NCI-H128 (cell line): ENCODE data around the gene ANKRD36.
"Not testable (repeated sequence)": the region's sequence is repeated elsewhere in the genome, so short reads cannot be mapped to it uniquely, and the experiment has no call there.

ENCODE experiments used
- DNase-seq: peaks from one replicate; lab custom pipeline; 2025; ENCODE audit not compliant: unreplicated experiment; lab: John Stamatoyannopoulos, UW

Gene ANKRD36

DNA sequence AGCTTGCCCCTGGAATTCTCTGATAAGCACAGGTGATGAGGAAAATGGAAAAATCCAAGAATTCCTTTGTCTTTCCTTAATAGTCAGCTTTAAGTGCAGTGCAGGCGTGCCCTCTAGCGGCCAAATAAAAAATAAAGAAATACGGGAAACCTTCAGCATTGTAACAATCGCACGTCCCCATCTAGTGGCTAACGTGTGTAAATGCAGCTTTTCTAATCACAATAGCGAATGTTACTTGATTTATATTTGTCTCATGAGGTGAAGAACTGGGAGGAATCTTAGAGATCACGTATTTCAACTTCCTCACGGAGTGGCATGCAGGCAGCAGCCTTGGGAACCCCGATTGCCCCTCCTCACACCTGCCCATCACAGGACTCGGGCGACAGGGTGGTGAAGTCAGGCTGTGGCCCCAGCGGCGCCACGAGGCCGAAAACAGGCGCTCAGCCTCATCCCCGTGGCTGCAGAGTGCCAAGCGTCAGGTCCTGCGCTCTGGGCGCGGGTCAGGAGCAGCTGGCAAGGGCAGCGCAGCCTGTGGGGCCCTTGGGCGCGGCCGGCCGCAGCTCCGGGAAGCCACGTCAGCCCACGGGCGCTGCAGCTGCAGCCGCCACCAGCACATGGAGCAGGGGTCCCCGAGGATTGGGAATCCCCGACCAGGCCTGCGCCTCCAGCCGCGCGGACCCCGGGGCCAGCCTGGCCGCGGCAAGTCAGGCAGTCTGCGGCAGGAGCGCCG, 468 bp upstream of the ANKRD36 start:
- not testable (repeated sequence) for DNase-seq

DNA sequence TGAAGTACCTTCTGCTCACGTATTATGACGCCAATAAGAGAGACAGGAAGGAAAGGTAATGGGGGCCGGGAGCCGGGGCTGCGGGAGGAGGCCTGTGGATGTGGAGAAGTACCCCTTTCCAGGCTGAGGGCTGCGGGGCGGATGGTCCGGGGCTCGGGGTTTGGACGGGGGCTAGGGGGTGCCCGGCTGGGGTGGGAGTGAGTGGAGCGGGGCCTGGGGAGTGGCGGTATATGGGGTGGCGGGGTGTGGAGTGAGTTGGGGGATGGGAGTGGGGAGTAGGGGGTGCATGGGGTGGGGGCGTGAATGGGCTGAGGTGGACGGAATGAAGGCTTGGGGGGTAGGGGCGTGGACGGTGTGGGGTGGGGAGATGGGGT, 916 bp downstream of the ANKRD36 start:
- not testable (repeated sequence) for DNase-seq

DNA sequence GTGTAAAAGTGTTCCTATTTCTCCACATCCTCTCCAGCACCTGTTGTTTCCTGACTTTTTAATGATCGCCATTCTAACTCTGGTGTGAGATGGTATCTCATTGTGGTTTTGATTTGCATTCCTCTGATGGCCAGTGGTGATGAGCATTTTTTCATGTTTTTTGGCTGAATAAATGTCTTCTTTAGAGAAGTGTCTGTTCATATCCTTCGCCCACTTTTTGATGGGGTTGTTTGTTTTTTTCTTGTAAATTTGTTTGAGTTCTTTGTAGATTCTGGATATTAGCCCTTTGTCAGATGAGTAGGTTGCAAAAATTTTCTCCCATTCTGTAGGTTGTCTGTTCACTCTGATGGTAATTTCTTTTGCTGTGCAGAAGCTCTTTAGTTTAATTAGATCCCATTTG, 16.1 kb downstream of the ANKRD36 start:
- not testable (repeated sequence) for DNase-seq

DNA sequence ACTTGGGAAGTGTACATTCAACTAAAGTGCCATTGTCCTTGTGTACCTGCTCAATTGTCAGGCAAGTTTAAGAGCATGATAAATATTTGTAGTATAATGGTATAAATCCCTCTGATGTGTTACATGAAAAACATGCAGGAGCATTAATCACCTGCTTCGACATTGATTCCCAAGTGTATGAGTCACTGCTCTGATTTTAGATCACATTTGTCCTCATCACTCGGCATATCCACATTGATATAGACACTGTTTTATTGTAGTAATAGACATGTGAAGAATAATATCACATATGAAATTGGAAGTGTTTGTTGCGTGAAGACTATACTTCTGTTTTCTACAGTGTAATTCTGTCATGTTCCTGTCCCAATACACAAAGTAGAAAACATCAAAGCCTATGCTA, 31.1 kb downstream of the ANKRD36 start:
- DNase-seq = not testable (repeated sequence)

DNA sequence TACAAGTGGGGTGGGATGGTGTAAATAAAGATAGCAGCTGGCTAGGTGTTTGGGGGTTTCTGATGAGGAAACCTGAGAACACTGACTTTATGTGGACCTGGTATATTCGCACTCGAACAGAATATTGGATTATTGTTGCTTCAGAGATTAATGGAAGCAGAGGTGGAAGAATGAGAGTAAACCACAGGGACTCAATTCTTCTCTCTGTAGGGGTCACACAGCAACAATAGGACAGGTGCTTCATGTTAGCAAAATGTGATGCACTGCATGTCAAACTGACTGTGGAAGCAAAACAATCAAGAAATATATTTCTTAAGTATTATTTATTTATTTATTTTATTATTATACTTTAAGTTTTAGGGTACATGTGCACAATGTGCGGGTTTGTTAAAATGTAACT, 53.6 kb downstream of the ANKRD36 start:
- DNase-seq = not testable (repeated sequence)

DNA sequence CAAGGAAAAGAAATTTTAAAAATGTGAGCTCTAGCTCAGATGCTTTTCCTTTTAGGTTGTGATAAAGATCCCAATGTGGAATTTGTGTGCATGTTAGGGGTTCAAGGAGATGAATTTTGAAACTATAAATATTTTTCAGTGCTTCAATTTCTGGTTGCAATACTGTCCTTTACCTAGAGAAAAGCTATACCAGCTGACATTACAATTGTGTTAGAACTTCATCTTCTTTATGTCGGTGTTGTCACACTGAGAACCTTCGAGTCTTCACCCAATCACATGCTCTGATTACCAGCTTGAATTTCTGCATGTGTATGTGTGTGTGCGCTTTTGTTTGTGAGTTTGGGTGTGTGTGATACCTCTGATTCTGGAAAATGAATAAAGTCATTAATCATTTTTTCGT, 55.0 kb downstream of the ANKRD36 start:
- not testable (repeated sequence) for DNase-seq

DNA sequence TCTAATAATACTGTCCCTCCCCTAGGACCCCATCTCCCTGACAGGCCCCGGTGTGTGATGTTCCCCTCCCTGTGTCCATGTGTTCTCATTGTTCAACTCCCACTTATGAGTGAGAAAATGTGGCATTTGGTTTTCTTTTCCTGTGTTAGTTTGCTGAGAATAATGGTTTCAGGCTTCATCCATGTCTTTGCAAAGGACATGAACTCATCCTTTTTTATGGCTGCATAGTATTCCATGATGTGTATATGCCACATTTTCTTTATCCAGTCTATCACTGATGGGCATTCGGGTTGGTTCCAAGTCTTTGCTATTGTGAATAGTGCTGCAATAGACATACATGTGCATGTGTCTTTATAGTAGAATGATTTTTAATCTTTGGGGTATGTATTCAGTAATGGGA, 55.6 kb downstream of the ANKRD36 start:
- DNase-seq = not testable (repeated sequence)

DNA sequence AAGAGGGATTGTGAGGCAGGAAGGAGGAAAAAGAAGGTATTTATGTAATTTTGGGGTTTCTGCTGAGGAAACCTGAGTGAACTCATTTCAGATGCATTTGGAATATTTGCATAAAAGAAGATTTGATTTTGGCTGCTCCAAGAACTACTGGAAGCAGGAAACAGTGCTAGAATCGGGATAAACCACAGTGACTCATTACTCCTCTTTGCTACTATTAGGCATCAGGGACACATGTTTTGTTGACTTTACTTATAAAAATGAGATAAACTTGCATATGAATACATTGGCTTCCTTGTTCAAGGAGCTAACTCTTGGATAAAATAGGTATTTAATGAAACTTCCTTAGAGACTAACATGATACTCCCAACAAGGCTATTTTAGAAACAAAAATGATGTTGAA, 67.4 kb downstream of the ANKRD36 start:
- not testable (repeated sequence) for DNase-seq

DNA sequence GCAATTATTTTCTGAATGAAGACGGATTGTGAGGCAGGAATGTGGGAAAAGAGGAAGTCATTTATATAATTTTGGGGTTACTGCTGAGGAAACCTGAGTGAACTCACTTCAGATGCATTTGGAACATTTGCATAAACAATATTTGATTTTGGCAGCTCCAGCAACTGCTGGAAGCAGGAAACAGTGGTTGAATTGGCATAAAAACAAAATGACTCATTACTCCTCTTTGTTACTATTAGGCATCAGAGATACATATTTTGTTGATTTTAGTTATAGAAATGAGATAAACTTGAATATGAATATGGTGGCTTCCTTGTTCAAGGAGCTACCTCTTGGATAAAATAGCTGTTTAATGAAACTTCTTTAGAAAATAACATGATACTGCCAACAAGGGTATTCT, 82.4 kb downstream of the ANKRD36 start:
- not testable (repeated sequence) for DNase-seq

DNA sequence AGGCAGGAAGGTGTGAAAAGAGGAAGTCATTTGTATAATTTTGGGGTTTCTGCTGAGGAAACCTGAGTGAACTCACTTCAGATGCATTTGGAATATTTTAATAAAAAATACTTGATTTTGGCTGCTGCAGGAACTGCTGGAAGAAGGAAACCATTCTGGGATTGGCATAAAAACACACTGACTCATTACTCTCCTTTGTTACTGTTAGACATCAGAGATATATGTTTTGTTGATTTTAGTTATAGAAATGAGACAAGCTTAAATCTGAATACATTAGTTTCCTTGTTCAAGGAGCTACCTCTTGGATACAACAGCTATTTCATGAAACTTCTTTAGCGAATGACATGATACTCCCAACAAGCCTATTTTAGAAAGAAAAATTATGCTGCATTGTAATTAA, 84.3 kb downstream of the ANKRD36 start:
- not testable (repeated sequence) for DNase-seq

DNA sequence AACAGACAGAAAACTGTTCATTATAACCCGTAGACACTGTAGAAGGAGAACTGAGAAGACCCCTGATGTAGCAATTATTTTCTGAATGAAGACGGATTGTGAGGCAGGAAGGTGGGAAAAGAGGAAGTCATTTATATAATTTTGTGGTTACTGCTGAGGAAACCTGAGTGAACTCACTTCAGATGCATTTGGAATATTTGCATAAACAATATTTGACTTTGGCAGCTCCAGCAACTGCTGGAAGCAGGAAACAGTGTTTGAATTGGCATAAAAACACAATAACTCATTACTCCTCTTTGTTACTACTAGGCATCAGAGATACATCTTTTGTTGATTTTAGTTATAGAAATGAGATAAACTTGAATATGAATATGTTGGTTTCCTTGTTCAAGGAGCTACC, 87.9 kb downstream of the ANKRD36 start:
- DNase-seq = not testable (repeated sequence)

DNA sequence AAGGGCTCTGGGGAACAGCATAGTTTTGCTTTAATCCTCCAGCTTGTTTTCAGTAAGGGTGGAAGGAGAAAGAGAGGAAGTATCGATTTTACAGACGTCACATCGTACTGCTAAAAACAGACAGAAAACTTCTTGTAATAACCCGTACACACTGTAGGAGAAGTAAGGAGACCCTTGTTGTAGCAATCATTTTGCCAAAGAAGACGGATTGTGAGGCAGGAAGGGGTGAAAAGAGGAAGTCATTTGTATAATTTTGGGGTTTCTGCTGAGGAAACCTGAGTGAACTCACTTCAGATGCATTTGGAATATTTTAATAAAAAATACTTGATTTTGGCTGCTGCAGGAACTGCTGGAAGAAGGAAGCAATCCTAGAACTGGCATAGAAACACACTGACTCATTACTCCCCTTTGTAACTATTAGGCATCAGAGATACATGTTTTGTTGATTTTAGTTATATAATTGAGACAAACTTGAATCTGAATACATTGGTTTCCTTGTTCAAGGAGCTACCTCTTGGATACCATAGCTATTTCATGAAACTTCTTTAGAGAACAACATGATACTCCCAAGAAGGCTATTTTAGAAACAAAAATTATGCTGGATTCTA, 89.8 kb downstream of the ANKRD36 start:
- not testable (repeated sequence) for DNase-seq

DNA sequence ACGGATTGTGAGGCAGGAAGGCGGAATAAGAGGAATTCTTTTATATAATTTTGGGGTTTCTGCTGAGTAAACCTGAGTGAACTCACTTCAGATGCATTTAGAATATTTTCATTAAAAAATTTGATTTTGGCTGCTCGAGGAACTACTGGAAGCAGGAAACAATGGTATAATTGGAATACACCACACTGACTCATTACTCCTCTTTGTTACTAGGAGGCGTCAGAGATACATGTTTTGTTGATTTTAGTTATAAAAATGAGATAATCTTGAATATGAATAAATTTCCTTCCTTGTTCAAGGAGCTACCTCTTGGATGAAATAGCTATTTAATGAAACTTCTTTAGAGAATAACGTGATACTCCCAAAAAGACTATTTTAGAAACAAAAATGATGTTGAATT, 97.4 kb downstream of the ANKRD36 start:
- no peak for DNase-seq

DNA sequence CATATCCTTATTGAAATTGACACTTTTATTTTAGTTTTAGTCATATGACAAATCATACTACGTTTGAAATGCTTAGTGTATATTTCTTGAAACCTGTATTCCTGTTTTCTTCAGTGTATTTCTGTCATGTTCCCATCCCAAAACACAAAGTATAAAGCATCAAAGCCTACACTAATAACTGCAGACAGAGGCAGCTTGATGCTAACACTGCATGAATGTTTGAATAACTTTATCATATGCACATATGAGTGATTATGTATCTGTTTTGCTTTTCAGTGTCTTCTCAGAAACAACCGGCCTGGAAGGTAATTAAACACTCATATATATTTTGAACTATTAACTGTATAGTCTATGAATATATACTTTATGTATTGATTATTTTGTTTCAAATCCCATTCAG, 102.1 kb downstream of the ANKRD36 start:
- DNase-seq = not testable (repeated sequence)

DNA sequence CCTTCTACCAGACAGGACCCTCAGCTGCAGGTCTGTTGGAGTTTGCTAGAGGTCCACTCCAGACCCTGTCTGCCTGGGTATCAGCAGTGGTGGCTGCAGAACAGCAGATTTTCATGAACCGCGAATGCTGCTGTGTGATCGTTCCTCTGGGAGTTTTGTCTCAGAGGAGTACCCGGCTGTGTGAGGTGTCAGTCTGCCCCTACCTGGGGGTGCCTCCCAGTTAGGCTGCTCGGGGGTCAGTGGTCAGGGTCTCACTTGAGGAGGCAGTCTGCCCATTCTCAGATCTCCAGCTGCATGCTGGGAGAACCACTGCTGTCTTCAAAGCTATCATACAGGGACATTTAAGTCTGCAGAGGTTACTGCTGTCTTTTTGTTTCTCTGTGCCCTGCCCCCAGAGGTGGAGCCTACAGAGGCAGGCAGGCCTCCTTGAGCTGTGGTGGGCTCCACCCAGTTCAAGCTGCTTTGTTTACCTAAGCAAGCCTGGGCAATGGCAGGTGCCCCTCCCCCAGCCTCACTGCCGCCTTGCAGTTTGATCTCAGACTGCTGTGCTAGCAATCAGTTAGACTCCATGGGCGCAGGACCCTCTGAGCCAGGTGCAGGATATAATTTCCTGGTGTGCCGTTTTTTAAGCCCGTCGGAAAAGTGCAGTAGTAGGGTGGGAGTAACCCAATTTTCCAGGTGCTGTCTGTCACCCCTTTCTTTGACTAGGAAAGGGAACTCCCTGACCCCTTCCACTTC, 118.1 kb downstream of the ANKRD36 start:
- not testable (repeated sequence) for DNase-seq

DNA sequence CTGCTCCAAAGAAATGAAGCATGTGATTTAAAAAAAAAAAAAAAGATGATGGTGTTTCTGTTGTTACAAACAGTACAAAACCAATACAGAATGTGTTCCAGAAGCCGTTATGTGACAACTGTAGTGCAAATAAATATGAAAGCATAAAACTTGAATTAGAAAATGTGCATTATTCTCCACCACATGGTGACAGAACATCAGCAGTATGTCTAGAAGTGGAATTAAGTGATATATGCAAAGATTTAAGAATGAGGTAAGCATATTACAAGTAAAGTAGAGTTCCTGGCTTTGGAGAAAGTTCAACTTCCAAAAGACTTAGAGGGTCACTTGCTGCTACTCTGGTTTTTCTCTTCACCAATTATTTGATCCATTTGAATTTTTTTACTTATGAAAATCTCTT, 120.0 kb downstream of the ANKRD36 start:
- DNase-seq = not testable (repeated sequence)

DNA sequence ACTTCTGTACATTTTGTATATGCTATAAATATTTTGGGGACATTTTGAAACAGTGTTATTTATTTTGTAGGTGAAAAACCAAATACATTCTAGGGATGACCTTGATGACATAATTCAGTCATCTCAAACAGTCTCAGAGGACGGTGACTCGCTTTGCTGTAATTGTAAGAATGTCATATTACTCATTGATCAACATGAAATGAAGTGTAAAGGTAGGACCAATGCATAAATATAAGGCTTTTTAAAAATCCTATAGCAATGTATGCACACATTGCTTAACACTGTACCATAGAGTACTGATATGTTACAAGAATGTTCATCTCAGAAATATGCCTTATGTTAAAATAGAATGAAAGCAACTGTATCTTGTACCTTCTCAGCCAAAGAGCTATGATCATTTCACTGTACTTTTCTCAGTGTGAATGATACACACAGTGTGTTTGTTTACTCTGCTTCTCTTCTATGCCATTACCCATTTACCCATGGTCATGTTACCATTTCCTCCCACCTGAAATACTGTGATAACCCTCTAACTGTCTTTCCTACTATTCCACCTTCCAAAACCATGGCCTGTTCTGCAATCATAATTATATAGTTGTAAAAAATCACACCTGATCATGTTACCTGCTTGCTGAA, 120.8 kb downstream of the ANKRD36 start:
- not testable (repeated sequence) for DNase-seq

DNA sequence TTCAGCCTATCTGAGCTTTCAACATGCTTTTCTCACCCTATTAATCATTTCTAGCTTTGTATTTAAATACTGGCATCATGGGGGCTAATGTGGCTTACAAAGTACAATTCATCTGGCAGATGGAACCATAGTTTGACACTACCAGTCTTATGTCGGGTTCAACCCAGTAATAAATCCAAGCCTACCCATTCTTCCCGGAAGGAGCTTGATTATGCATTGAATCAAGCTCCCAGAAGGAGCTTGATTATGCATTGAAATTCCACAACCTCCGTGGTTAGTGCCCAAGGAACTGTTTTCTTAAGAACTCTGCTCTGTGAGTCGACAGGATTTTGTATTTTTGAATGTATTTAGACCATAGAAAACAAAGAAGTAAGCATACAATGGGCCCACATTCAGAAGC, 148.2 kb downstream of the ANKRD36 start:
- DNase-seq = not testable (repeated sequence)

DNA sequence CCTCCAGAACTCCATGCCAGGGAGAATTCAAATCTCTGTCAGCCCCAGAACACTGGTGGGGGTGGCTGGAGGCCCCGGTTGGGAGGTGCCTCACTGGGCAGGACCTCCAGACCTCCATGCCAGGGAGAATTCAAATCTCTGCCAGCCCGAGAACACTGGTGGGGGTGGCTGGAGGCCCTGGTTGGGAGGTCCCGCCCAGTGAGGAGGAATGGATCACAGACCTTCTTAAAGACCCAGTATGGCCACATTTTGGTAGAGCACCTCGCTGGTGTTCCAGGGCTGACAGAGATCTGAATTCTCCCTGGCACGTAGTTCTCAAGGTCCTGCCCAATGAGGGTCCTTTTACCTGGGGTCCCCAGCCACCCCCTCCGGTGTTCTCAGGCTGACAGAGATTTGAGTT, 153.5 kb downstream of the ANKRD36 start:
- not testable (repeated sequence) for DNase-seq

DNA sequence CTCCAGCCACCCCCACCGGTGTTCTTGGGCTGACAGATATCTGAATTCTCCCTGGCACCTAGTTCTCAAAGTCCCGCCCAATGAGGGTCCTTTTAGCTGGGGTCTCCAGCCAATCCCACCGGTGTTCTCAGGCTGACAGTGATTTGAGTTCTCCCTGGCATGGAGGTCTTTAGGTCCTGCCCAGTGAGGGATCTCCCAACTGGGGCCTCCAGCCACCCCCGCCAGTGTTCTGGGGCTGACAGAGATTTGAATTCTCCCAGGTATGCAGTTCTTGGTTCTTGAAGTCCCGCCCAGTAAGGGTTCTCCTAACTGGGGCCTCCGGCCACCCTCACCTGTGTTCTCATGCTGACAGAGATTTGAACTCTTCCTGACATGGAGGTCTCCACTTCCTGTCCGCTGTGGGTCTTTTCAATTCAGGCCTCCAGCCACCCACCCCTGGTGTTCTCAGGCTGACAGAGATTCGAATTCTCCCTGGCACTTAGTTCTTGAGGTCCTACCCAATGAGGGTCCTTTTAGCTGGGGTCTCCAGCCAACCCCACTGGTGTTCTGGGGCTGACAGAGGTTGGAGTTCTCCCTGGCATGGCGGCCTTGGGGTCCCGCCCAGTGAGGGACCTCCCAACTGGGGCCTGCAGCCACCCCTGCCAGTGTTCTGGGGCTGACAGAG, 154.6 kb downstream of the ANKRD36 start:
- no peak for DNase-seq

DNA sequence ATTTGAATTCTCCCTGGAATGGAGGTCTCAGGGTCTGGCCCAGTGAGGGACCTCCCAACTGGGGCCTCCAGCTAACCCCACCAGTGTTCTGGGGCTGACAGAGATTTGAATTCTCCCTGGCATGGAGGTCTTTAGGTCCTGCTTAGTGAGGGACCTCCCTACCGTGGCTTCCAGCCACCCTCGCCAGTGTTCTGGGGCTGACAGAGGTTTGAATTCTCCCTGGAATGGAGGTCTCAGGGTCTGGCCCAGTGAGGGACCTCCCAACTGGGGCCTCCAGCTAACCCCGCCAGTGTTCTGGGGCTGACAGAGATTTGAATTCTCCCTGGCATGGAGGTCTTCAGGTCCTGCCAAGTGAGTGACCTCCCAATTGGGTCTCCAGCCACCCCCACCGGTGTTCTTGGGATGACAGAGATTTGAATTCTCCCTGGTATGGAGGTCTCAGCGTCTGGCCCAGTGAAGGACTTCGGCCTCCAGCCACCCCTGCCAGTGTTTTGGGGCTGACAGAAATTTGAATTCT, 155.2 kb downstream of the ANKRD36 start:
- DNase-seq = not testable (repeated sequence)
